T-cell (primary cell): Measurements from ENCODE around the gene TCP10L. TPM values are rescaled to one million over a fixed set of nuclear protein-coding genes. Genes with fewer than 3 reads are reported as not detected.

Source experiments
- ATAC-seq, 4 experiments: fragments of 200-7000 bp in 3 of 4; fragments of 150-1000 bp in 1 of 4; cut with Tn5 transposase; replicated peaks in 1 of 4; 1 replicate in 3 of 4; 2 replicates in 1 of 4; pipeline ENCODE4 v1.10.0; 2021; ENCODE audit warnings: moderate library complexity in 3 of 4, mild to moderate bottlenecking in 2 of 4, moderate number of reproducible peaks in 1 of 4
- CTCF ChIA-PET, 2 donors: fragments of 300-600 bp; sonication (Branson Sonifier 250); formaldehyde crosslinking; loops; one replicate each; lab custom pipeline; 2022; ENCODE audit warnings: antibody characterized with exemption in 2 of 2; lab: Charles Lee
- POLR2A ChIA-PET, 2 donors: fragments of 300-600 bp; sonication (Branson Sonifier 250); formaldehyde crosslinking; loops; one replicate each; lab custom pipeline; 2022; ENCODE audit warnings: antibody characterized with exemption in 2 of 2; lab: Charles Lee
- DNase-seq, 35 experiments: peaks; one replicate each; pipeline versions ENCODE4 v3.0.0 to v3.0.0-alpha.2; 2013 to 2023
- H3K27ac ChIP-seq: one replicate; pipeline ENCODE4 v1.5.1; 2013; ENCODE audit warnings: low read length
- H3K27me3 ChIP-seq, 2 experiments: replicated peaks in 1 of 2; 1 replicate in 1 of 2; 2 replicates in 1 of 2; pipeline versions ENCODE4 v1.6.1 to v1.7.0; 2013; ENCODE audit warnings: low read length in 1 of 2, mixed read lengths in 1 of 2; ENCODE audit not compliant: control insufficient read depth in 2 of 2, insufficient read depth in 2 of 2; ENCODE audit errors: extremely low read depth in 1 of 2
- H3K36me3 ChIP-seq, 2 donors: 1 replicate in 1 of 2; 2 replicates in 1 of 2; pipeline versions ENCODE4 v1.6.1 to v1.7.0; 2013; ENCODE audit warnings: low read length in 1 of 2; ENCODE audit not compliant: control insufficient read depth in 2 of 2, insufficient read depth in 1 of 2; ENCODE audit errors: extremely low read depth in 1 of 2
- H3K4me1 ChIP-seq, 2 experiments: 1 replicate in 1 of 2; 2 replicates in 1 of 2; pipeline versions ENCODE4 v1.6.1 to v1.7.0; 2013; ENCODE audit warnings: low read length in 2 of 2, mixed read lengths in 1 of 2; ENCODE audit not compliant: insufficient read depth in 2 of 2, control insufficient read depth in 1 of 2; ENCODE audit errors: extremely low read depth in 1 of 2
- H3K4me3 ChIP-seq, 2 donors: 1 replicate in 1 of 2; 2 replicates in 1 of 2; pipeline versions ENCODE4 v1.5.1 to v1.7.0; 2013; ENCODE audit warnings: mild to moderate bottlenecking in 2 of 2, low read length in 1 of 2, moderate library complexity in 1 of 2; ENCODE audit not compliant: control insufficient read depth in 1 of 2; ENCODE audit errors: extremely low read depth in 1 of 2
- H3K9me3 ChIP-seq: 2 replicates; pipeline ENCODE4 v1.7.0; 2013
- H3K27ac Mint-ChIP-seq, 2 donors: one replicate each; pipeline ENCODE4 v1.8.0; 2020 to 2021; ENCODE audit warnings: mild to moderate bottlenecking in 2 of 2, mixed read lengths in 2 of 2
- H3K27me3 Mint-ChIP-seq, 2 donors: one replicate each; pipeline ENCODE4 v1.8.0; 2021 to 2022; ENCODE audit warnings: mixed read lengths in 2 of 2
- H3K36me3 Mint-ChIP-seq: one replicate; pipeline ENCODE4 v1.8.0; 2021; ENCODE audit warnings: mixed read lengths
- H3K4me1 Mint-ChIP-seq, 3 donors: one replicate each; pipeline ENCODE4 v1.8.0; 2020 to 2022; ENCODE audit warnings: mixed read lengths in 3 of 3, mild to moderate bottlenecking in 1 of 3
- H3K4me3 Mint-ChIP-seq, 3 donors: one replicate each; pipeline ENCODE4 v1.8.0; 2020 to 2022; ENCODE audit warnings: mild to moderate bottlenecking in 3 of 3, mixed read lengths in 3 of 3, moderate library complexity in 3 of 3
- H3K9me3 Mint-ChIP-seq, 3 donors: one replicate each; pipeline ENCODE4 v1.8.0; 2020 to 2022; ENCODE audit warnings: mixed read lengths in 3 of 3
- WGBS: methylation state at CpG from one replicate; pipeline ENCODE4 v1.1.5; 2013; ENCODE audit warnings: missing lambda C conversion rate; ENCODE audit not compliant: insufficient coverage; 5-methylcytosine and 5-hydroxymethylcytosine counted together
- total RNA-seq, 35 experiments: library from RNA in 6 of 35; stranded (reverse) in 6 of 35; fragments of 120-200 nt in 1 of 35; gene quantifications; one replicate each; pipeline versions ENCODE4 v1.2.1 to v1.2.4 and lab custom pipeline; 2013 to 2026

TCP10L gene
- total RNA-seq, 5 donors from 2014 or later (not counting 1 experiment from before 2014, with no cell fraction given), result 0.19 to 0.73 (median 0.39) TPM; not detected in 1

DNA sequence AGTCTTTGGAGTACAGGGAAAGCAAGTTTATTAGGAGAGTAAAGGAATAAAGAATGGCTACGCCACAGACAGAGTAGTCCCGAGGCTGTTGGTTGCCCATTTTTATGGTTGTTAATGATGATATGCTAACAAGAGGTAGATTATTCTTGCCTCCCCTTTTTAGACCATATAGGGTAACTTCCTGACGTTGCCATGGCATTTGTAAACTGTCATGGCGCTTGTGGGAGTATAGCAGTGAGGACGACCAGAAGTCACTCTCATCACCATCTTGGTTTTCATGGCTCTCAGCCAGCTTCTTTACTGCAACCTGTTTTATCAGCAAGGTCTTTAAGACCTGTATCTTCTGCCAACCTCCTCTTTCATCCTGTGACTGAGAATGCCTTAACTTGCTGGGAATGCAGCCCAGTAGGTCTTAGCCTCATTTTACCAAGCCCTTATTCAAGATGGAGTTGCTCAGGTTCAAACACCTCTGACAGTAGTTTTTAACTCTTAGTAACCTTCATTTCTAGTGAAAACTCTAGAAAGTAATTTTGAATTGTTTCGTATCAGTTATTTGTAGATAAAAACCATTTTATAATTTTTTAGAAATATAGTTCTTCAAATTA, 26.2 kb downstream of the TCP10L start:
- H3K9me3 Mint-ChIP-seq, result no peaks in the 10 kb centered on the region
- no peak overlapping the region for H3K27ac Mint-ChIP-seq
- Histone ChIP-seq H3K9me3 (no peaks in the 10 kb centered on the region), H3K4me3 (no peak overlapping the region), H3K27ac (no peak overlapping the region), H3K27me3 (no peaks in the 10 kb centered on the region), H3K36me3 (no peaks in the 10 kb centered on the region), H3K4me1 (peaks cover 0 to 5% of the 10 kb centered on the region in 2 experiments)
- WGBS, result 60% methylated on average over 1 of the region's 6 CpGs
- POLR2A ChIA-PET, result no interaction called here
- H3K4me3 Mint-ChIP-seq, result no peak overlapping the region
- DNase-seq (no peak), ATAC-seq (no peak)
- no peaks in the 10 kb centered on the region for H3K36me3 Mint-ChIP-seq
- H3K27me3 Mint-ChIP-seq, result no peaks in the 10 kb centered on the region
- peaks cover 0 to 11% (median 8%) of the 10 kb centered on the region in 3 donors for H3K4me1 Mint-ChIP-seq
- CTCF ChIA-PET, result no interaction called here

GRCh38 chr21:32558106-32558505, 27.2 kb downstream of the TCP10L start:
- ChIA-PET POLR2A (no interaction called here), CTCF (no interaction called here)
- H3K9me3 Mint-ChIP-seq, result no peaks in the 10 kb centered on the region
- no peak overlapping the region for H3K27ac Mint-ChIP-seq
- no peaks in the 10 kb centered on the region for H3K27me3 Mint-ChIP-seq
- no peak overlapping the region for H3K27ac ChIP-seq
- no peak overlapping the region for H3K4me3 ChIP-seq
- H3K27me3 ChIP-seq, result no peaks in the 10 kb centered on the region
- H3K4me3 Mint-ChIP-seq, result no peak overlapping the region
- no peaks in the 10 kb centered on the region for H3K36me3 ChIP-seq
- peaks cover 0 to 5% of the 10 kb centered on the region in 2 experiments for H3K4me1 ChIP-seq
- H3K9me3 ChIP-seq, result no peaks in the 10 kb centered on the region
- no peaks in the 10 kb centered on the region for H3K36me3 Mint-ChIP-seq
- DNase-seq (no peak), ATAC-seq (no peak)
- WGBS, result no CpG with 5 or more reads among the region's 3 CpGs
- H3K4me1 Mint-ChIP-seq, result peaks cover 0 to 11% (median 8%) of the 10 kb centered on the region in 3 donors

DNA sequence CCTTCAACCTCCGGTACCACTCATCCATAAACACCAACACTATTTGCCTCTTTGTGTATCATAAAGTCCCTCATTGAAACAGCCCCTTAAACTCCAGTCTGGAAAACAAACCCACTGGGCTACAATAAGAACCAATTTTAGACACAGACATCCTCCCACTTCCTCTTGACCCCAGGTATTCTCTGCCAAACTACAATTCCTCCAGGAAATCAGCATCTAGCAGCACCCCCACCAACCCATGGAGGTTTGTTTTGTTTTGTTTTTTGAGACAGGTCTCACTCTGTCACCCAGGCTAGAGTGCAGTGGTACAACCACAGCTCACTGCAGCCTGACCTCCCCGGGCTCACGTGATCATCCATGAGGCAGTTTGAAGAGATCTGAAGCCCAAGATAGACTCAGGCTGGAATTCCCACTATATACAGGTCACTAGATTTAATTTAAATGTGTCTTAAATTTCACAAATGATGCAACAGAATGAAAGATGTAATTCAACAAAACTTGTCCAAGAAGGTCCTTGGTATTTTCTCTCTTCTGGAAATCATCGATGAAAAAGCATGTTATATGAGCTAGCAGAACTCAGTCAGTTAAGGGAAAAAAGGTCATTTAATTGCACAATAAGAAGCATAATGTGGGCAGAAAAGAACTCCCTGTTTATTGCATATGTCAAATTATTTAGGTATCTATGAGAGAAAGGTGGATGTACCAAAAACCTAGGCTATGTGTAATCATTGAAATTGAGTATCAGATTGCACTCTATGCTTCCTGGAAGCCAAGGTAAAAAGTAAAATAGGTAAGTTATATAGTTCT, 30.3 kb downstream of the TCP10L start:
- ChIA-PET CTCF (no interaction called here), POLR2A (no interaction called here)
- Histone ChIP-seq H3K27me3 (no peaks in the 10 kb centered on the region), H3K4me3 (no peak overlapping the region), H3K9me3 (no peaks in the 10 kb centered on the region), H3K36me3 (no peaks in the 10 kb centered on the region), H3K4me1 (peaks cover 0 to 2% of the 10 kb centered on the region in 2 experiments), H3K27ac (no peak overlapping the region)
- Mint-ChIP-seq H3K4me1 (peaks cover 0 to 6% (median 0%) of the 10 kb centered on the region in 3 donors), H3K27ac (no peak overlapping the region), H3K36me3 (no peaks in the 10 kb centered on the region), H3K4me3 (no peak overlapping the region), H3K27me3 (no peaks in the 10 kb centered on the region), H3K9me3 (no peaks in the 10 kb centered on the region)
- no peak for ATAC-seq
- 67% methylated on average over 1 of the region's 4 CpGs for WGBS
- no peak for DNase-seq

GRCh38 chr21:32549886-32550285, 35.4 kb downstream of the TCP10L start:
- DNase-seq, result no peak
- CTCF ChIA-PET, result no interaction called here

DNA sequence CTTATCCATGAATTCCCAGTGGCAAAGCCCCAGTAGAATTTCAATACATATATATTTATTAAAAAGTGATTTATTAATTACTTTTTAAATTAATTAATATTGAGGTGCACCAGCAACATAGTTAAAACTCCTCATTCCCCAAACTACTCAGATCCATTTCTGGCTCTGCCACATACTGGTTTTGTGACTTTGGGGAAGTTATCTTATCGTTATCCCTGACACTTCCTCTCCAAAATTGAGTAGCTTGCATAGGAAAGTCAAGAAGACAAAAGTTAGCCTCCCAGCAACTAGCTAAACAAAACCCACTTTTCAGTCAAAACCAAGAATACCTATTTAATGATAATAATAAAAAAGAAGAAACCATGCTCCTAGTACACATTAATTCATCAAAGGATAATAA, 35.9 kb downstream of the TCP10L start:
- peaks cover 0 to 2% (median 0%) of the 10 kb centered on the region in 3 donors for H3K4me1 Mint-ChIP-seq
- H3K9me3 Mint-ChIP-seq, result no peaks in the 10 kb centered on the region
- Histone ChIP-seq H3K36me3 (no peaks in the 10 kb centered on the region), H3K27me3 (no peaks in the 10 kb centered on the region), H3K4me3 (no peak overlapping the region), H3K9me3 (no peaks in the 10 kb centered on the region), H3K4me1 (no peaks in the 10 kb centered on the region), H3K27ac (no peak overlapping the region)
- POLR2A ChIA-PET, result interaction anchor here in 1 of 2 donors (0.7 kb wide), 1 partner anchor 11 kb away, joined by 3 read pairs; no protein-coding TSS in a partner anchor
- CTCF ChIA-PET, result no interaction called here
- no peak overlapping the region for H3K27ac Mint-ChIP-seq
- no peaks in the 10 kb centered on the region for H3K27me3 Mint-ChIP-seq
- H3K4me3 Mint-ChIP-seq, result no peak overlapping the region
- H3K36me3 Mint-ChIP-seq, result no peaks in the 10 kb centered on the region
- ATAC-seq (no peak), DNase-seq (no peak)
- WGBS, result no CpG with 5 or more reads among the region's 1 CpG

More at GRCh38 chr21:32549886-32550285, 35.4 kb downstream of the TCP10L start:
- Mint-ChIP-seq H3K4me1 (peaks cover 0 to 2% (median 0%) of the 10 kb centered on the region in 3 donors), H3K36me3 (no peaks in the 10 kb centered on the region), H3K4me3 (no peak overlapping the region), H3K27me3 (no peaks in the 10 kb centered on the region), H3K9me3 (no peaks in the 10 kb centered on the region), H3K27ac (no peak overlapping the region)
- POLR2A ChIA-PET, result interaction anchor here in 1 of 2 donors (0.7 kb wide), 1 partner anchor 11 kb away, joined by 3 read pairs; no protein-coding TSS in a partner anchor
- H3K9me3 ChIP-seq, result no peaks in the 10 kb centered on the region
- 87% methylated on average over 3 of the region's 3 CpGs for WGBS
- no peak overlapping the region for H3K4me3 ChIP-seq
- no peak overlapping the region for H3K27ac ChIP-seq
- ATAC-seq, result no peak
- H3K4me1 ChIP-seq, result no peaks in the 10 kb centered on the region
- H3K27me3 ChIP-seq, result no peaks in the 10 kb centered on the region
- H3K36me3 ChIP-seq, result no peaks in the 10 kb centered on the region

- H3K27ac ChIP-seq, result no peak overlapping the region
- no peaks in the 10 kb centered on the region for H3K27me3 Mint-ChIP-seq
- ChIA-PET CTCF (no interaction called here), POLR2A (interaction anchor here in 1 of 2 donors (0.7 kb wide), 1 partner anchor 10 kb away, joined by 3 read pairs; no protein-coding TSS in a partner anchor)
- H3K9me3 Mint-ChIP-seq, result no peaks in the 10 kb centered on the region
- peaks cover 0 to 2% (median 0%) of the 10 kb centered on the region in 3 donors for H3K4me1 Mint-ChIP-seq
- no peaks in the 10 kb centered on the region for H3K36me3 ChIP-seq
- 71% methylated on average over 5 of the region's 8 CpGs for WGBS
- ATAC-seq (no peak), DNase-seq (no peak)
- H3K4me1 ChIP-seq, result peaks cover 0 to 1% of the 10 kb centered on the region in 2 experiments
- no peak overlapping the region for H3K27ac Mint-ChIP-seq
- no peaks in the 10 kb centered on the region for H3K36me3 Mint-ChIP-seq
- no peak overlapping the region for H3K4me3 ChIP-seq
- H3K27me3 ChIP-seq, result no peaks in the 10 kb centered on the region
- H3K4me3 Mint-ChIP-seq, result no peak overlapping the region
- H3K9me3 ChIP-seq, result no peaks in the 10 kb centered on the region
These were observed 36.3 kb downstream of the TCP10L start for GRCh38 chr21:32548978-32549377.
